Endodermal cell (in vitro differentiated cells): ENCODE data around the gene THSD4. TPM values are rescaled to one million over a fixed set of nuclear protein-coding genes. Genes with fewer than 3 reads are reported as not detected.

ENCODE experiments used
- DNase-seq: peaks from one replicate; pipeline ENCODE4 v3.0.0-alpha.2; 2017
- H3K27ac ChIP-seq: 2 replicates; pipeline ENCODE4 v1.5.1; 2013; ENCODE audit warnings: mild to moderate bottlenecking, low read depth, low read length, moderate library complexity
- H3K27me3 ChIP-seq: 2 replicates; pipeline ENCODE4 v1.6.1; 2013; ENCODE audit warnings: mild to moderate bottlenecking, low read length, moderate library complexity; ENCODE audit not compliant: insufficient read depth, control insufficient read depth, poor library complexity, severe bottlenecking
- H3K36me3 ChIP-seq: 2 replicates; pipeline ENCODE4 v1.7.0; 2013; ENCODE audit warnings: mild to moderate bottlenecking, low read length, moderate library complexity; ENCODE audit not compliant: control insufficient read depth, insufficient read depth
- H3K4me1 ChIP-seq: one replicate; pipeline ENCODE4 v1.7.0; 2013; ENCODE audit warnings: low read length; ENCODE audit not compliant: control insufficient read depth, insufficient read depth
- H3K4me3 ChIP-seq: 2 replicates; pipeline ENCODE4 v1.5.1; 2013; ENCODE audit warnings: mild to moderate bottlenecking, low read length, moderate library complexity
- H3K9ac ChIP-seq: 2 replicates; pipeline ENCODE4 v1.6.1; 2013; ENCODE audit warnings: mild to moderate bottlenecking, low read length, moderate library complexity; ENCODE audit not compliant: poor library complexity, severe bottlenecking; ENCODE audit errors: extremely low read depth
- H3K9me3 ChIP-seq: 2 replicates; pipeline ENCODE4 v1.6.1; 2013; ENCODE audit warnings: mild to moderate bottlenecking, low read length, moderate library complexity; ENCODE audit not compliant: control insufficient read depth
- H3K27ac Mint-ChIP-seq: 2 replicates; pipeline ENCODE4 v1.8.0; 2020; ENCODE audit warnings: mixed read lengths
- H3K27me3 Mint-ChIP-seq: 2 replicates; pipeline ENCODE4 v1.8.0; 2021; ENCODE audit warnings: mild to moderate bottlenecking, mixed read lengths; ENCODE audit not compliant: insufficient read depth
- H3K36me3 Mint-ChIP-seq: 2 replicates; pipeline ENCODE4 v1.8.0; 2020; ENCODE audit warnings: low read depth, mixed read lengths
- H3K4me1 Mint-ChIP-seq: 2 replicates; pipeline ENCODE4 v1.8.0; 2020; ENCODE audit warnings: mixed read lengths
- H3K4me3 Mint-ChIP-seq: 2 replicates; pipeline ENCODE4 v1.8.0; 2020; ENCODE audit warnings: mild to moderate bottlenecking, moderate library complexity, mixed read lengths
- H3K9me3 Mint-ChIP-seq: 2 replicates; pipeline ENCODE4 v1.8.0; 2020; ENCODE audit warnings: mild to moderate bottlenecking, mixed read lengths
- CTCF ChIP-seq: fragments of 200-600 bp; sonication (generic); conservative IDR thresholded peaks from 2 replicates; pipeline ENCODE4 v1.5.0; 2021; ENCODE audit warnings: antibody characterized with exemption, mild to moderate bottlenecking
- WGBS, 2 experiments: methylation state at CpG; one replicate each; pipeline versions ENCODE4 v1.1.5 to v1.1.7; 2013; ENCODE audit warnings: missing lambda C conversion rate in 2 of 2, mixed read lengths in 1 of 2; ENCODE audit not compliant: insufficient coverage in 1 of 2, insufficient read length in 1 of 2; 5-methylcytosine and 5-hydroxymethylcytosine counted together
- total RNA-seq, 2 donors: library from RNA; stranded (reverse); fragmentation: NEBNext Ultra II Directional in 1 of 2; extraction: Animal tissue kit (Norgen Biotek cat#: 25700) in 1 of 2; gene quantifications; 2 replicates in 1 of 2; 3 replicates in 1 of 2; pipeline ENCODE4 v1.2.1, GENCODE V29; 2021

Gene THSD4
- total RNA-seq, 2 donors from 2014 or later: 4.6 to 5.4 TPM

DNA sequence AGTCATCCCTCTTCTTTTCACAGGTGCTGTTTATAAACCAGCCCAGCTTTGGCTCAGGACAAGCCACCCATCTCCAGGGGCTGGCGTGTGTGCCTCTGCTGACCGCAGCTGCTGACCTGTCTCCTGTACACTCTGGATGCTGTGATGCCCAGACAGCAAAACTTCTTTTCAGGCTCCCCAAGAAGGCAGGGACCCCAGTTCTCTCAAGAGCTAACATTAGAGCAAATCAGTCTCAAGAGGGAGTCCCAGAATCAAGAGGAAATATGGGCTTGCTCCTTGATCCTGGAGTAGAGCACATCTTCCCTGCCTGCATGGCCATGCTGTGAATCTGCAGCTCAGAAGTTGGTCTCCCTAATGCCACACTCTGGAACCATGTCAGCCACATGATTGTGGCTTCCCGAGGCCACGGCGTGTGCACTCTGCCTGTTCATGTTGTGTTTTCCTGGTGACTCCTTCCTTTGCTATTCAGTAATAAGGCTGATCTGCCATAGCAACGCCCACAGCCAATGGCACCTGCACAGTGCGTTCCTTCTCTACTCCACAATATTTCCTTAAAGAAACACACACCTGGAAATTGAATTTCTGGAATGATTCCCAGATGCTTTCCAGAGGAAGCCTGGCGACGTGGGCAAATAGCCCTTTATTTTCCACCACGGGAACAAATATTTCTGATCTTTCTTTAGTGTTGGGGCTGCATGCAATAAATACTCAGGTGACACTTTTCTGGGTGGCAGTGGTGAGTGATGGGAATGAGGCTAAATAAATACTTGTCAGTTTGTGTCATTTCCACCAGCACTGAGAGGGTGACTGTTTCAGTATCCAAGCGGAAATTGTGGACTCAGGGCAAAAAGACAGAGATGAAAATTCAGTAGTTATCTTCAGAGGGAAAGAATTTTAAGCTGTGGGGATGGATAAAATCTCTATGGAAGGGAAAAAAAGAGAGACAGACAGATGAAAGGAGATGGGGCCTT is 21.9 kb upstream of the THSD4 start:
- 95% methylated on average over 9 to 11 of the region's 11 CpGs for WGBS, 2 experiments
- no peaks in the 10 kb centered on the region for H3K4me1 ChIP-seq
- no peaks in the 10 kb centered on the region for H3K9me3 ChIP-seq
- TF ChIP-seq CTCF: no peak
- no peaks in the 10 kb centered on the region for H3K36me3 ChIP-seq
- no peak for DNase-seq
- H3K36me3 Mint-ChIP-seq: no peaks in the 10 kb centered on the region
- no peak overlapping the region for H3K27ac Mint-ChIP-seq
- H3K9me3 Mint-ChIP-seq: peaks cover 6% of the 10 kb centered on the region
- no peak overlapping the region for H3K9ac ChIP-seq
- no peaks in the 10 kb centered on the region for H3K4me1 Mint-ChIP-seq
- no peak overlapping the region for H3K4me3 ChIP-seq
- no peak overlapping the region for H3K27ac ChIP-seq
- peaks cover 7% of the 10 kb centered on the region for H3K27me3 Mint-ChIP-seq
- H3K27me3 ChIP-seq: no peaks in the 10 kb centered on the region
- no peak overlapping the region for H3K4me3 Mint-ChIP-seq

DNA sequence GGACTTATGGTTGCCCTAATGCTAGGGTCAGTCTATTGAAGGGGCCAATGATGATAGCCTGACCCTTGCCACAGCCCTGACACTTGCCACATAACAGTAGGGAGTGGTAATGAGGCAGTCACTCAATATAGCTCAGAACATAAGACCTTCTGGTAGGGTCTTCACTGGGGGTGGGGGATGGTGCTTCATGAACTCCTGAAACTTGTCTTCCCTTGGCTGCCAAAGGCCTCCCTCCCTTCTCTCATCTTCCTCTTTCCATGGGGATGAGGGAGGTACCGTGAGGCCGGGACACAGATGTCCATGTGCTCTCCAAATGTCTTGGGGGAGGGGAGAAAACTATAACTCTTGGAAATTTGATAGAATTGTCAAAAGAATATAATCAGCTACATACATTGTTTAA is 21.1 kb upstream of the THSD4 start:
- Histone ChIP-seq H3K27ac (no peak overlapping the region), H3K4me3 (no peak overlapping the region), H3K36me3 (no peaks in the 10 kb centered on the region), H3K9me3 (no peaks in the 10 kb centered on the region), H3K9ac (no peak overlapping the region), H3K4me1 (no peaks in the 10 kb centered on the region), H3K27me3 (no peaks in the 10 kb centered on the region)
- Mint-ChIP-seq H3K4me3 (no peak overlapping the region), H3K27me3 (peaks cover 1% of the 10 kb centered on the region), H3K4me1 (no peaks in the 10 kb centered on the region), H3K36me3 (no peaks in the 10 kb centered on the region), H3K9me3 (peaks cover 2% of the 10 kb centered on the region), H3K27ac (no peak overlapping the region)
- WGBS, 2 experiments: no CpG with 5 or more reads among the region's 2 CpGs
- no peak for DNase-seq
- TF ChIP-seq CTCF: no peak

DNA sequence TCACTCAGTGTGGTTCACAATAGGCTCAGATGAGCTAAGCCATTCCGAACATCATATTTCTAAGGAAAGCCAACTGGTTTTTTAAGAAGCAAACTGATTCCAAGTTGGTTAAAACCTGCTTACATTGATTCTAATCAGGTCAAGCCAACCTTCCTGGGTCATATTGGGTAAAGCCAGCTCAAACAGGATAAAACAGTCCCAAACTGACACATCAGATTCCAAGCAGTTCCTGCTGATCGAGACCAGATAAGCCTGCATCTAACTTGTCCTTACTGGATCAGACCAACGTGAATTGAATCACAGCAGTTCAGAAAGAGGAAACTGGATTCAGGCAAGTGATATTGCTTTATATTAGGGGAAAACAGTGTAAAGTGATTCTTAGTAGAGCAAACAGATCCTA is 18.6 kb upstream of the THSD4 start:
- no peaks in the 10 kb centered on the region for H3K9me3 ChIP-seq
- no peak for DNase-seq
- 89 to 90% methylated on average over 3 of the region's 3 CpGs for WGBS, 2 experiments
- Mint-ChIP-seq H3K4me3 (no peak overlapping the region), H3K4me1 (no peaks in the 10 kb centered on the region), H3K36me3 (no peaks in the 10 kb centered on the region), H3K27ac (no peak overlapping the region), H3K27me3 (no peaks in the 10 kb centered on the region), H3K9me3 (peaks cover 2% of the 10 kb centered on the region)
- H3K36me3 ChIP-seq: no peaks in the 10 kb centered on the region
- H3K4me1 ChIP-seq: no peaks in the 10 kb centered on the region
- H3K27me3 ChIP-seq: no peaks in the 10 kb centered on the region
- no peak overlapping the region for H3K9ac ChIP-seq
- TF ChIP-seq CTCF: no peak
- no peak overlapping the region for H3K27ac ChIP-seq
- H3K4me3 ChIP-seq: no peak overlapping the region
